GM20431 (cell line): ENCODE measurements around the gene GKN1.
"Not testable (repeated sequence)": the region's sequence is repeated elsewhere in the genome, so short reads cannot be mapped to it uniquely, and the experiment has no call there.

Experiments
- in situ Hi-C: fragments of 300-500 bp; cut with MseI, MboI; formaldehyde crosslinking; loops from one replicate; pipeline ENCODE4 v1.15.0; 2020; ENCODE audit warnings: low sequenced_read_pairs; ENCODE audit not compliant: unreplicated experiment

The GKN1 gene

DNA sequence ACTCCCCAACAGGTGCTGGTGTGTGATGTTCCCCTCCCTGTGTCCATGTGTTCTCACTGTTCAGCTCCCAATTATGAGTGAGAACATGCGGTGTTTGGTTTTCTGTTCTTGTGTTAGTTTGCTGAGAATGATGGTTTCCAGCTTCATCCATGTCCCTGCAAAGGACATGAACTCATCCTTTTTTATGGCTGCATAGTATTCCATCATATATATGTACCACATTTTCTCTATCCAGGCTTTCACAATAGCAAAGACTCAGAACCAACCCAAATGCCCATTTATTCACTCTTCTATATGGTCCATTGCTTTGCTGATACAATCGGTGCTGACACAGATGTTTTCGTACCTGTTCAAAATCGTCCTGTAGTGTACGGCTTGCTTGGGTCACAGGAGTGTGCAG is 19.0 kb upstream of the GKN1 start:
- in situ Hi-C loops, result not testable (repeated sequence)

DNA sequence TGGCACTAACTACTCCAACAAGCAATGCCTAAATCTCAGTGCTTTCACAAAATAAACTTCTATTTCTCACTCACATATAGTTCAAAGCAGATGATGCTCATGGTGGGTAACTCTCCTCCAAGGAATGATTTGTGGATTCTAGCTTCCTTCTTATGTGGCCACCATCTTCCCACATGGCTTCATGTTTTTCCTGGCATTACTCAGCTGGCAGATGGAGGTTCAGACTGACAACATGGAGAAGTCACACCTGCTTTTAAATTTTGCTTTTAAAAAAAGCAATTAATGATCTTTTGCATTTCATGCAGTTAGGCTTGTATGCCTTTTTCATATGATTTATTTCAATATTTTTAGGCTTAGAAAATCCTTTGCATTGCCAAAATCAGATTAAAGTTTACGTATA is 15.4 kb upstream of the GKN1 start:
- in situ Hi-C loops, result no loop called here

DNA sequence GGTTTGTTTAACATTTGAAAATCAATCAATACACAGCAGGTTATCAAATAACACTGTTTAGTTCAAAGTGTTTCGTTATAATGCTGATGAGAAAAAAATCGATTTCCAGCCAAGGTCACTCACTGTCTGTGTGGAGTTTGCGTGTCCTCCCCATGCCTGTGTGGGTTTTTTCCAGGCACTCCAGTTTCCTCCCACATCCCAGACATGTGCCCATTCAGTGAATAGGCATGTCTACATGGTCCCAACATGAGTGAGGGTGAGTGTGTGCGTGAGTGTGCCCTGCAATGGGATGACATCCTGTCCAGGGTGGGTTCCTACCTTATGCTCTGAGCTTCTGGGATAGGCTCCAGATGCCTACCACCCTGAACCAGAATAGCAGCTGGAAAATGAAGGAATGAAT is 13.1 kb upstream of the GKN1 start:
- in situ Hi-C loops, result no loop called here

DNA sequence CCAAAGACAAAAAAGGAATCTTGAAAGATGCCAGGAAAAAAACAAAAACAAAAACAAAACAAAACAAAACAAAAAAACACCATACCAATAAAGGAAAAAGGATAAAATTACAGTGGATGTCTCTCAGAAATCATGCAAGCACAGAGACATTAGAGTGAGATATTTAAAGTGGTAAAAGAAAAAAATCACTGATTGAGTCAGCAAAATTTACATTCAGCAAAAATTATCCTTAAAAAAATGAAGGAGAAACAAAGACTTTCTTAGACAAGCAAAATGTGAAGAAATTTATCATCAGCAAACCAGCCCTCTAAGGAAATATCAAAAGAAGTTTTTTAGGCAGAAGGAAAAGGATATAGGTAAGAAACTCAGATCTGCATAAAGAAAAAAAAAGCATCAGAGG is 10.2 kb upstream of the GKN1 start:
- in situ Hi-C loops, result no loop called here

- in situ Hi-C loops, result no loop called here
Measured at GRCh38 chr2:68968221-68968620, 6.2 kb upstream of the GKN1 start.

DNA sequence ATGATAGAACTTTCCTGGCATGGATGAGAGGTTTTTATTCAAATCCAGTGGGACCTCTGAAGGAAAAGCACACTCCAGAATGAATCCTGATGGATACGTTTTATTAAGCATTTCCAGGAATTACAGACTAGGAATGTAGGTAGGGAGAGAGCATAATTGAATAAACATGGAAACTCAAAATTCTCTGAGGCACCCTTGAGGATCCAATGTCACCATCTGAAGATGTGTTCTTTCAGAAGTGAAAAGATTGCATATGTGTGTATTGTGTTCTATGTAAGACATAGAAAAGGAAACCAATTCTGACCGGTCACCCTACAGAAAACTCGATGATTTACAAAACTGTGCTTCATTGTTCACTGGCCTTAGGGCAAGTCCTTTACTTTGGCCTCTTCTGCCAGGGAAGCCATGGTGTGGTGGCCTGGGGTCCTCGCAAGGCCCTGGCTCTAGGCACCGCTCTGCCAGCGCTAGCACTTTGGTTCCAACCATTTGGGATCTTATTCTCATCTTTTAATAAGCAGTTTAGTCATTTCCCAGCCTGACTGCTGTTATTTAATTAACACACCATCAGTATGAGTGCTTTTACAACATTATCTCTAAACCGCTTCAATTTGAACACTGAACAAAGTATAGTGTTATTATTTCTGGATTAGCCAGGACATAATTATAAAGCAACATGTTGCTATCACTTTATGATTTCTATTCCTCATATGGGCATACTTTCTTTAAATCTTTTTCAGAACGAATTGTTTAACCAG is 4.5 kb upstream of the GKN1 start:
- in situ Hi-C loops, result no loop called here

- in situ Hi-C loops, result no loop called here
Measured at GRCh38 chr2:68970566-68971265, 3.7 kb upstream of the GKN1 start.

DNA sequence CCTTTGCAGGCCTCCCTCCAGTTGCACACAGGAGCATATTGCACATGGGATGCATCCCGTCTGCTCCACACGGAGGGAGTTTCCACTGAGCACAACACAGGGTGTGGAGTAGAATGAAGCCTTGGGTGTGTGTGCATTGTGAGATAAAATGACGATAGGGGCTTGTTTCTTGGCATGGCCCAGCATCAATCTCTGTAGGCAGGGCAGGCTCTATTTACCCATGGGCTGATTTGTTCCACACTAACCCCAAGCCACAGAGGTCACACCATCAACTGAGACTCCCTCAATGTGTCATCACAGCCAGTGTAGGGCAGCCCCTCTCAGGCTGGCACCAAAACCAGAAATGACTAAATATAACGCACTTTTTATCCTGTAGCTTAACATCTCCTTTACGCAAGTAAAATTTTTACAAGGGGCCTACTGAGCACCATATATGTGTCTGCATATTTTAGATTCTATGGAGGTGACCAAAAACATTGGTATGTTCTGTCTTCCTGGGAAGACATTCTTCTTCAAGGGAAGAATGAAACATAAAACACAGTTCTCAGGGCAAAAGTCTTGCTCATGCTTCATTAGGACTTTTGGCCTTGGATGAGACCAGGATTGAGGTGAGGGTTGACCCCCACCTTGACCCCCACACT is 2.7 kb upstream of the GKN1 start:
- in situ Hi-C loops, result no loop called here

DNA sequence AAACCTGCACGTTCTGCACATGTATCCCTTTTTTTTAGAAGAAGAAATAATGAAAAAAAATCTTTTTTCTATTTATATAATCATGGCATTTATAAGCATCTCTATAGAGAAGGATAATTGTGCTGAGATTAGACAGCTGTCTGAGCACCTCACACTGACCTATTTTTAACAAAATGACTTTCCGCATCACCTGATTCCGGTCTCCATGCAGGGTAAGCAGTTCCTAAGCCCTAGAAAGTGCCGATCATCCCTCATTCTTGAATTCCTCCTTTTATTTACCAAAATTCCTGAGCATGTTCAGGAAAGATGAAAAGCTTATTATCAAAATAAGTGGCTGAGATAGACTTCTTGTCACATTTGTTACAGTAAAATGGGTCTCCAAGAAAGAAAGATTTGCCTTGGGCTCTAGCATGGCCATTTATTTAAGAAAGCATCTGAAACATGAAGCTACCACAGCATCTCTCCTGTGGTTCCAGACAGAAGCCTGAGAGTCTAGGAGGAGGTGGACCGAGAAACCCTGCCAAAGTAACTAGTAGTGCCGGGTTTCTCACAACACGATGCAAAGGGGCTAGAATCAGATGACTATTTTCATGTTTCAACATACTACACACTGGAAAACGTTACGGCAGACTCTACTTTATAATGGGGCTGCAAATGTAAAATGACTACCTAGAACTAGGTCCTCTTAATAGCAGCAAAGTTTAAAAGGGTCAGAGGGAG is 670 bp downstream of the GKN1 start:
- in situ Hi-C loops, result no loop called here

DNA sequence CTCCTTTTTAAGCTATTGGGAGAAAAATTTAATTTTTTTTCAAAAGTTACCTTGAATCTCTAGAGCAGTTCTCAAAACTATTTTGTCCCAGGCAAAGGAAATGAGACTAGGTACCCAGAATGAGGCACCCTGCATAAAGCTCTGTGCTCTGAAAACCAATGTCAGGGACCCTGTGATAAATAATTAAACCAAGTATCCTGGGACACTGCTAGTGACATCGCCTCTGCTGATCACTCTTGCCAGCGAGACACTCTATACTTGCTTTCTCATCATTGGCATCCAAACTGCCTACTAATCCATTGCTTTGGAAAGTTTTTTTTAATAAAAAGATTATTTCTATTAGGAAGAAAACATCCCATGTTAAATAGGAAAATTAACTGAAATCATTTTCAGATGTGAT is 1.4 kb downstream of the GKN1 start:
- in situ Hi-C loops, result no loop called here

DNA sequence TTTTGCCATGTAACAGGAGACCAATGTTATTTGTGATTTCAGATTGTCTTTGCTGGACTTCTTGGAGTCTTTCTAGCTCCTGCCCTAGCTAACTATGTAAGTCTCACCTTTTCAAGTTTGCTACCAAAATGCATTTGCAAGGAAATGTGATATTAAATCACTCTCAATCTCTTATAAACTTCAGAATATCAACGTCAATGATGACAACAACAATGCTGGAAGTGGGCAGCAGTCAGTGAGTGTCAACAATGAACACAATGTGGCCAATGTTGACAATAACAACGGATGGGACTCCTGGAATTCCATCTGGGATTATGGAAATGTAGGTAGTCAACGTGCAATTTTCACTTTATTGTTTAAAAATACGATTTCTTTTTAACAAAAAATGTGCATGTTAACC is 3.0 kb downstream of the GKN1 start:
- in situ Hi-C loops, result no loop called here

GRCh38 chr2:68978098-68978497 is 3.7 kb downstream of the GKN1 start:
- in situ Hi-C loops, result no loop called here

DNA sequence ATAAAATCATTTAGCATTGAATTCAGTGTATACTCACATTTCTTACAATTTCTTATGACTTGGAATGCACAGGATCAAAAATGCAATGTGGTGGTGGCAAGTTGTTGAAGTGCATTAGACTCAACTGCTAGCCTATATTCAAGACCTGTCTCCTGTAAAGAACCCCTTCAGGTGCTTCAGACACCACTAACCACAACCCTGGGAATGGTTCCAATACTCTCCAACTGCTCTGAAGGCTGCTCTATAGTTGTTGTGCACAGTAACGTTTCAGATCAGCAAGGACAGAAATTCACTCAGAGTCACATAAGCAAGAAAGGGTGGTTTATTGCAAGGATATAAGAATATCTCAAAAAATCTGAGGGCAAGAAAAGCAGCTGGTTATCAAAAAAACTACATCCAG is 6.5 kb downstream of the GKN1 start:
- in situ Hi-C loops, result no loop called here

DNA sequence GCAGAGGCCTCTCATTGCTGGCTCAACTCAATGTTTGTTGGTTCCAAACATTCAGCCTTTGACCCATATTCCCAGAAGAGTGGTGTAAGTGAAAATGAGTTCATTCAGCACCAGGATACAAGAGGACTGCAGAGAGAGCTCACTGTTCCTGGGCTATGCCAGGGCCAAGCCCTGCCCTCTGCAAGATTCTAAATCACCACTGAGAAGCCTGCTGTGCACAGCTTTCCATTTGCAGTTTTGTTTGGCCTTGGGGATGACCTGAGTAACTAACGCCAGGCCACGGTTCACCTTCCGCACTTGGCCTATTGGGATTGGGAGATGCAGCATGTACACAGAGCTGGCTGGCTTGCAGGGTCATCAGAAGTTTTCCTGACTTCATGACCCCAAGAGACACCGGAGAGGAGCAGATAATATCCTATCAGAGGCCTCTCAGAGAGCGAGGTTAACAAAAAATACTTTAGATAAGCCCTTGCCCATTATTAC is 12.6 kb downstream of the GKN1 start:
- in situ Hi-C loops, result no loop called here

DNA sequence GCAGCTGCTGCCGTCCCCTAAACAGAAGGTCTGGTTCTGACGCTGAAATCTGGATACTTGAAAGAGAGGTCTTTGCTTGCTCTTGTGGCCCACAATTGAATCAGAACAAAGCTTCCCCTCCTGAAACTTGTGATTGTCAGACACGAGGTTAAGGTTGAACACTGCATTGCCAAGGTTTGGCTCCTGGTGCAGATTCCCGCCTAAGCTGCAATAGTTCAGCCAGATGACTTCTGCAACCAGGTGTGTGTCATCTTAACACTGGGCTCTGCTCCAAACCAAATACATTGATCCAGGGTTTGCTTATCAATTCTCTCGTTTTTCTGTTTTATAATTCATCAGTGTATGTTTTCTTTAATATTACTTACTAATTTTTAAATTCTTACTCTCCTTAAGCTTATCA is 14.6 kb downstream of the GKN1 start:
- in situ Hi-C loops, result no loop called here

- in situ Hi-C loops, result no loop called here
Measured at GRCh38 chr2:68992341-68992740, 17.9 kb downstream of the GKN1 start.

GRCh38 chr2:68992933-68993332 is 18.5 kb downstream of the GKN1 start:
- in situ Hi-C loops, result no loop called here

- in situ Hi-C loops, result no loop called here
Measured at GRCh38 chr2:68993660-68994059, 19.2 kb downstream of the GKN1 start.

GRCh38 chr2:68994864-68995263 is 20.4 kb downstream of the GKN1 start:
- in situ Hi-C loops, result no loop called here

DNA sequence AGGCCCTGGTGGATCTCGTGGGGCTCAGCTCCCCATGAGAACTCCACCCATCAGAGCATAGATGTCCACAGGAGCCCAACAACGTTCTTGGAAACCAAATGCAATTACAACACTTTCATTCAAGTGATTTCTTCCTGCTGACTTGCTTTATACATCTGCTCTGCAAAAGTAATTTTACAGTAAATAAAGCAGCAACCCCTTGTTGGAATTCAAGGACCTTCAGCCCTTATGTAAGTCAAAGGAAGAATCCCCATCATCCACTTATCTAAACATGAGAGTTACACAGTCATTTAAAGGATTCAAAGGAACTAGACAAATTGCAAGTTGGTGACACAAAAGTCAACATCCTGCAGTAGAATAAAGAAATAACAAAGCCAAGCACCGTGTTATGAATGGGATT is 21.5 kb downstream of the GKN1 start:
- in situ Hi-C loops, result no loop called here

GRCh38 chr2:68997401-68997800 is 23.0 kb downstream of the GKN1 start:
- in situ Hi-C loops, result no loop called here
